Fibroblast of skin of left quadriceps (primary cell): Measurements from ENCODE around the gene UBALD1.
"Not testable (repeated sequence)": the region's sequence is repeated elsewhere in the genome, so short reads cannot be mapped to it uniquely, and the experiment has no call there.

Experiments used
- DNase-seq, 2 experiments: peaks; one replicate each; pipeline ENCODE4 v3.0.0-alpha.2; 2013; ENCODE audit warnings: low read depth in 2 of 2

UBALD1 gene

GRCh38 chr16:4599037-4599436 lies 15.7 kb downstream of the UBALD1 start:
- DNase-seq = no peak

- no peak for DNase-seq
Observed at GRCh38 chr16:4597174-4597573, 17.5 kb downstream of the UBALD1 start.

GRCh38 chr16:4594433-4595410 lies 20.0 kb downstream of the UBALD1 start:
- no peak for DNase-seq

- no peak for DNase-seq
Observed at GRCh38 chr16:4593086-4593485, 21.6 kb downstream of the UBALD1 start.

- DNase-seq = no peak
Observed at GRCh38 chr16:4591706-4592470, 22.8 kb downstream of the UBALD1 start.

GRCh38 chr16:4591191-4591590 lies 23.5 kb downstream of the UBALD1 start:
- DNase-seq = no peak

- no peak for DNase-seq
Observed at GRCh38 chr16:4588961-4589360, 25.7 kb downstream of the UBALD1 start.

- DNase-seq = no peak
Observed at GRCh38 chr16:4588386-4588785, 26.3 kb downstream of the UBALD1 start.

GRCh38 chr16:4586291-4586690 lies 28.4 kb downstream of the UBALD1 start:
- no peak for DNase-seq

- no peak for DNase-seq
Observed at GRCh38 chr16:4583906-4584305, 30.8 kb downstream of the UBALD1 start.

- no peak for DNase-seq
Observed at GRCh38 chr16:4580250-4580649, 34.4 kb downstream of the UBALD1 start.

- DNase-seq = no peak
Observed at GRCh38 chr16:4578961-4579530, 35.6 kb downstream of the UBALD1 start.

GRCh38 chr16:4576008-4576407 lies 38.7 kb downstream of the UBALD1 start:
- DNase-seq = no peak

GRCh38 chr16:4574919-4575705 lies 39.6 kb downstream of the UBALD1 start:
- no peak for DNase-seq

- not testable (repeated sequence) for DNase-seq
Observed at GRCh38 chr16:4573926-4574325, 40.8 kb downstream of the UBALD1 start.

GRCh38 chr16:4572715-4573114 lies 42.0 kb downstream of the UBALD1 start:
- DNase-seq = no peak

GRCh38 chr16:4570688-4571321 lies 43.9 kb downstream of the UBALD1 start:
- no peak for DNase-seq

- DNase-seq = no peak
Observed at GRCh38 chr16:4570086-4570485, 44.6 kb downstream of the UBALD1 start.

GRCh38 chr16:4566144-4566543 lies 48.5 kb downstream of the UBALD1 start:
- DNase-seq = no peak

- DNase-seq = no peak
Observed at GRCh38 chr16:4564661-4565267, 49.9 kb downstream of the UBALD1 start.

GRCh38 chr16:4561596-4561995 lies 53.1 kb downstream of the UBALD1 start:
- DNase-seq = no peak
